ENCODE measurements around the gene IFT27.

- no peak for TF ChIP-seq CTCF (conservative IDR thresholded peaks at IDR 0.05; ENCODE audit: low read depth, low read length)
- TF ChIP-seq CHD1 (IDR thresholded peaks at IDR 0.05; ENCODE audit: low read depth, low read length): no peak
- no peak for TF ChIP-seq RFX5 (IDR thresholded peaks at IDR 0.05; ENCODE audit: low read depth, low read length)
- no peak for TF ChIP-seq SMC3 (IDR thresholded peaks at IDR 0.05; ENCODE audit: low read depth, low read length)
- no peak for TF ChIP-seq POLR2A (IDR thresholded peaks at IDR 0.05; ENCODE audit: low read depth, low read length)
- no peak for TF ChIP-seq USF2 (IDR thresholded peaks at IDR 0.05; ENCODE audit: low read depth, low read length)
- no peak for TF ChIP-seq MXI1 (IDR thresholded peaks at IDR 0.05; ENCODE audit: borderline replicate concordance, low read depth, low read length)
- no peak for TF ChIP-seq CEBPB (IDR thresholded peaks at IDR 0.05; ENCODE audit: low read depth, low read length)
- no peak for TF ChIP-seq BHLHE40 (IDR thresholded peaks at IDR 0.05; ENCODE audit: low read depth, low read length)
- no peak for TF ChIP-seq ELK1 (IDR thresholded peaks at IDR 0.05; ENCODE audit: borderline replicate concordance, low read depth, low read length)
- no peak for TF ChIP-seq RAD21 (IDR thresholded peaks at IDR 0.05; ENCODE audit: low read length)
Observed at GRCh38 chr22:36767035-36767775, 8.7 kb downstream of the IFT27 start.

Measured in IMR-90 (cell line).